Upper lobe of right lung (tissue), 1 donor: ENCODE results near the gene OLFML2A. TPM values are rescaled to one million over a fixed set of nuclear protein-coding genes. Genes with fewer than 3 reads are reported as not detected.

Source experiments
- ATAC-seq: fragments of 200-7000 bp; cut with Tn5 transposase; one replicate; pipeline ENCODE4 v1.9.1; 2020; ENCODE audit warnings: mild to moderate bottlenecking, moderate library complexity
- DNase-seq: peaks from one replicate; pipeline ENCODE4 v3.0.0-alpha.2; 2020
- H3K27ac ChIP-seq: fragments of 200-600 bp; one replicate; pipeline ENCODE4 v1.8.0; 2022
- H3K27me3 ChIP-seq: fragments of 200-600 bp; one replicate; pipeline ENCODE4 v1.8.0; 2022; ENCODE audit warnings: mild to moderate bottlenecking
- H3K36me3 ChIP-seq: fragments of 200-600 bp; one replicate; pipeline ENCODE4 v1.8.0; 2022
- H3K4me1 ChIP-seq: fragments of 200-600 bp; one replicate; pipeline ENCODE4 v1.8.0; 2022
- H3K4me3 ChIP-seq: fragments of 200-600 bp; one replicate; pipeline ENCODE4 v1.8.0; 2022; ENCODE audit warnings: mild to moderate bottlenecking
- H3K9me3 ChIP-seq: fragments of 200-600 bp; one replicate; pipeline ENCODE4 v1.8.0; 2022
- intact Hi-C: fragments of 100-400 bp; cut with DNase I; formaldehyde crosslinking; loops from one replicate; pipeline ENCODE4 v1.11.0; 2022
- total RNA-seq: library from RNA; stranded (reverse); fragmentation: NEBNext Ultra II Directional; extraction: Animal tissue kit (Norgen Biotek cat#: 25700); gene quantifications from one replicate; pipeline ENCODE4 v1.2.1, GENCODE V29; 2021
- TF ChIP-seq, protein P1 (sequence below): fragments of 200-600 bp; IDR thresholded peaks from one replicate; pipeline ENCODE4 v1.8.0; 2022; ENCODE audit warnings: antibody characterized with exemption
- donor health status: DM: no; HTN: yes; CAD: no; lungs with severe emphysema.

OLFML2A gene
- total RNA-seq, 1 donor from 2014 or later: 39.5 TPM

DNA sequence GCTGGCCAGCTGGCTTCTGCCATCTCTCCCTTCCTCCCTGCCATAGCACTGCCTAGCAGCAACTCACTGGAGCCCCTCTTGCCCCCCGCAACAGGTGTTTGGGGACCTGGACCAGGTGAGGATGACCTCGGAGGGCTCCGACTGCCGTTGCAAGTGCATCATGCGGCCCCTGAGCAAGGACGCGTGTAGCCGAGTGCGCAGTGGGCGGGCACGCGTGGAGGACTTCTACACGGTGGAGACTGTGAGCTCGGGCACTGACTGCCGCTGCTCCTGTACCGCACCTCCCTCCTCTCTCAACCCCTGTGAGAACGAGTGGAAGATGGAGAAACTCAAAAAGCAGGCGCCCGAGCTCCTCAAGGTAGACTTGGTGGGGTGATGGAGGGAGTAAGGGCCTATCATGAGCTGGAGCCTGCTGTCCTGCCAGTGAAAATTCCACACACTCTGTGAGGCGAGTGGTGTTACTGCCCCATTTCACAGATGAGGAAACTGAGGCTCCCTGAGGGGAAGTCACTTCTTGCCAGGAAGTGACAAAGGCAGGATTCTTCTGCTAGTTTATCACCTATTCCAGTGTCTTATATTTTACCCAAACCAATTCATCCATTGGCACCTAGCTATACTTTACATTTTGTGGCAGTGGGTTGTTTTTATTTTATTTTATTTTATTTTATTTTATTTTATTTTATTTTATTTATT, 10.1 kb downstream of the OLFML2A start:
- TF ChIP-seq, protein P1, sequence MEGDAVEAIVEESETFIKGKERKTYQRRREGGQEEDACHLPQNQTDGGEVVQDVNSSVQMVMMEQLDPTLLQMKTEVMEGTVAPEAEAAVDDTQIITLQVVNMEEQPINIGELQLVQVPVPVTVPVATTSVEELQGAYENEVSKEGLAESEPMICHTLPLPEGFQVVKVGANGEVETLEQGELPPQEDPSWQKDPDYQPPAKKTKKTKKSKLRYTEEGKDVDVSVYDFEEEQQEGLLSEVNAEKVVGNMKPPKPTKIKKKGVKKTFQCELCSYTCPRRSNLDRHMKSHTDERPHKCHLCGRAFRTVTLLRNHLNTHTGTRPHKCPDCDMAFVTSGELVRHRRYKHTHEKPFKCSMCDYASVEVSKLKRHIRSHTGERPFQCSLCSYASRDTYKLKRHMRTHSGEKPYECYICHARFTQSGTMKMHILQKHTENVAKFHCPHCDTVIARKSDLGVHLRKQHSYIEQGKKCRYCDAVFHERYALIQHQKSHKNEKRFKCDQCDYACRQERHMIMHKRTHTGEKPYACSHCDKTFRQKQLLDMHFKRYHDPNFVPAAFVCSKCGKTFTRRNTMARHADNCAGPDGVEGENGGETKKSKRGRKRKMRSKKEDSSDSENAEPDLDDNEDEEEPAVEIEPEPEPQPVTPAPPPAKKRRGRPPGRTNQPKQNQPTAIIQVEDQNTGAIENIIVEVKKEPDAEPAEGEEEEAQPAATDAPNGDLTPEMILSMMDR: no peak
- H3K4me1 ChIP-seq: no peaks in the 10 kb centered on the region
- no peak overlapping the region for H3K27ac ChIP-seq
- intact Hi-C loops: no loop called here
- no peaks in the 10 kb centered on the region for H3K36me3 ChIP-seq
- peak; percentile 54 for DNase-seq
- no peaks in the 10 kb centered on the region for H3K27me3 ChIP-seq
- H3K4me3 ChIP-seq: no peak overlapping the region
- no peak for ATAC-seq
- H3K9me3 ChIP-seq: no peaks in the 10 kb centered on the region

DNA sequence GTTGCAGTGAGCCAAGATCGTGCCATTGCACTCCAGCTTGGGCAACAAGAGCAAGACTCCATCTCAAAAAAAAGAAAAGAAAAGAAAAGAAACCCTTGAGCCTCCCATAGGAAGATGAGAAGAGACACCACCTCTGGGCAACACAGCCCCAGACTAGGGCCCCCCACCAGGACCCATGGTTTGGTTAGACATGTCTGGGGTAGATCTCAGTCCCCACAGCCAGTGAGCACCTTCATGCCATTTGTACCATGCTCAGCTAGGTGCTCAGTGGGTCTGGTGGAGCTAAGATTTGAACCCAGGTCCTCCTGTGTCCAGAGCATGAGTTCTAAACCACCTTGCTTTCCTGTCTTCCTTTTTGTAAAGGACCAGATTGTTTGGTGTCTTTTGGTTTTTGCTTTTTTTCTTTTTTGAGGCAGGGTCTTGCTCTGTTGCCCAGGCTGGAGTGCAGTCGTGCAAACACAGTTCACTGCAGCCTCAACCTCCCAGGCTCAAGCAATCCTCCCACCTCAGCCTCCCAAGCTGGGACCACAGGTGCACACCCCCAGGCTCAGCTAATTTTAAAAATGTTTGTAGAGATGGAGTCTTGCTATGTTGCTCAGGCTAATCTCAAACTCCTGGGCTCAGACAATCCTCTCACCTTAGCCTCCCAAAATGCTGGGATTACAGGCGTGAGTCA, 11.7 kb downstream of the OLFML2A start:
- peaks cover 6% of the 10 kb centered on the region for H3K4me1 ChIP-seq
- TF ChIP-seq, protein P1: no peak
- H3K4me3 ChIP-seq: no peak overlapping the region
- intact Hi-C loops: no loop called here
- DNase-seq (peak; percentile 16), ATAC-seq (no peak)
- H3K27ac ChIP-seq: no peak overlapping the region
- H3K27me3 ChIP-seq: no peaks in the 10 kb centered on the region
- H3K36me3 ChIP-seq: no peaks in the 10 kb centered on the region
- no peaks in the 10 kb centered on the region for H3K9me3 ChIP-seq

DNA sequence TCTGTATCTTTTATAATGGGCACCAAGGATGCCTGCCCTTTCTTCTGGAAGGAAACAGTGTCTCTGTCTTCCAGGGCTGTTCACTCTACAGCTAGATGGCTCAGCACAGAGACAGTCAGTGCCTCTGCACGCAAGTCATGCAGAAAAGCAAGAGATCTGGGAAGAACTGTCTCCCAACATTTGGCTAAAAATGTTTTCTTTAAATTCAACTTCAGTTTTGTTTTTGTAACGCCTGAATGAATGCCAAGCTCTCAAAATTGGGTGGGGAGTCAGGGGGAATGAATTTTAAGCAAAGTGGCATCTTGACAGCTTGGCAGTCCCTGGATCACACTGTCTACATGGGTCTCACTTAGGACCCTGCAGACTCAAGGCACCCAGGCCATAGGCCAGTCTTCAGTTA, 12.6 kb downstream of the OLFML2A start:
- peaks cover 8% of the 10 kb centered on the region for H3K4me1 ChIP-seq
- no peaks in the 10 kb centered on the region for H3K9me3 ChIP-seq
- intact Hi-C loops: no loop called here
- no peak overlapping the region for H3K4me3 ChIP-seq
- no peaks in the 10 kb centered on the region for H3K36me3 ChIP-seq
- no peaks in the 10 kb centered on the region for H3K27me3 ChIP-seq
- TF ChIP-seq, protein P1: no peak
- H3K27ac ChIP-seq: no peak overlapping the region
- ATAC-seq (no peak), DNase-seq (peak; percentile 10)

DNA sequence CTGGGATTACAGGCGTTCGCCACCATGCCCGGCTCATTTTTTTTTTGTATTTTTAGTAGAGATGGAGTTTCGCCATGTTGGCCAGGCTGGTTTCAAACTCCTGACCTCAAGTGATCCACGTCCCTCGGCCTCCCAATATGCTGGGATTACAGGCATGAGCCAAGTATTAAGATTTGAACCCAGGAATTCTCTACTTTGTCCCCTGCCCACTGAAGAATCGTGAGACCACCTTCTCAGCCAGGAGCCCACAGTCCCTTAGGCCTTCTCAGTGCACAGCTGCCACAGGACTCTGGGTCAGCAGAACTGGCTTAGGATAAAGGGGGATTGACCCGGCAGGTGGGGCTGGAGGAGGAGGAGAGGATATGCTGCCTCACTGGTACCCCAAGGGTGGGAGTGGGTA, 13.4 kb downstream of the OLFML2A start:
- ATAC-seq (no peak), DNase-seq (no peak)
- H3K4me1 ChIP-seq: peaks cover 12% of the 10 kb centered on the region
- intact Hi-C loops: no loop called here
- no peaks in the 10 kb centered on the region for H3K36me3 ChIP-seq
- TF ChIP-seq, protein P1: no peak
- no peak overlapping the region for H3K4me3 ChIP-seq
- no peaks in the 10 kb centered on the region for H3K9me3 ChIP-seq
- H3K27ac ChIP-seq: no peak overlapping the region
- H3K27me3 ChIP-seq: no peaks in the 10 kb centered on the region

DNA sequence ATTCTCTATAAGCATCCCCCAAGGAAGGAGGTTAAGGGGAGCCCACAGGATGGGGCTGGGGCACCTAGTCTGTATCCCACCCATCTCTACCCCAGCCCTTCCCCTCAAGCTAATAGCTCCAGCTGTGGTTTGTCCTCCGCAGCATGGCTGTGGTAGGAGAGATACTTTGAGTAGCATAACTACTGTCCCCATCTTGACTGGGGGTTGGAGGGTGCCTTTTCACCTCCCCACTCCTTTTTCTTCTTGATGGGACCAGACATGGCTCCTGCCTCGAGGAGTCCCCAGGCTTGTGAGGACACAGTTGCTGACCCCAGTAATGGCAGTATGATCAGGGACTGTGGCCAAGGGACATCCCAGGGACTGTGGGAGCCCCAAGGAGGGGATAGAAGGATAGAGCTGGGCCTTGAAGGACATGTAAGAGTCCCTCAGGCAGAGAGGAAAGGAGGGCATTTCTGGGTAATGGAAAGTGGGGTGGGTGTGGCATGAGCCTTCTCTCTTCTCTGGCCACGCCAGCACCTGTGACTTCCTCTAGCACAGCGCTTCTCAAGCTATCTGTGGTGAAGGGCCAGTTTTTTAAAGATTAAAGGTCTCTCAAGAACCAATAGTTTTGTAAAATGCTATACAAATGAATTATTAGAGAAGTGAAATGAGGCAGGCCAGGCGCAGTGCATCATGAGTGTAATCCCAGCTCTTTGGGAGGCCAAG, 14.0 kb downstream of the OLFML2A start:
- peak; percentile 28 for DNase-seq
- H3K36me3 ChIP-seq: no peaks in the 10 kb centered on the region
- TF ChIP-seq, protein P1: no peak
- intact Hi-C loops: no loop called here
- H3K27me3 ChIP-seq: no peaks in the 10 kb centered on the region
- no peak overlapping the region for H3K4me3 ChIP-seq
- no peak for ATAC-seq
- peaks cover 12% of the 10 kb centered on the region for H3K4me1 ChIP-seq
- H3K9me3 ChIP-seq: no peaks in the 10 kb centered on the region
- no peak overlapping the region for H3K27ac ChIP-seq
